NCI-H1694 (cell line): ENCODE data around the gene ADARB2.

ENCODE experiments used
- DNase-seq: peaks from one replicate; lab custom pipeline; 2025; lab: John Stamatoyannopoulos, UW

The ADARB2 gene

GRCh38 chr10:1613511-1613910, 123.8 kb downstream of the ADARB2 start:
- no peak for DNase-seq

- DNase-seq: no peak
Measured at GRCh38 chr10:1612908-1613307, 124.4 kb downstream of the ADARB2 start.

GRCh38 chr10:1611936-1612550, 125.3 kb downstream of the ADARB2 start:
- no peak for DNase-seq

GRCh38 chr10:1610986-1611770, 126.1 kb downstream of the ADARB2 start:
- no peak for DNase-seq

- no peak for DNase-seq
Measured at GRCh38 chr10:1609648-1609970, 127.7 kb downstream of the ADARB2 start.

- no peak for DNase-seq
Measured at GRCh38 chr10:1608851-1609647, 128.3 kb downstream of the ADARB2 start.

- DNase-seq: no peak
Measured at GRCh38 chr10:1608408-1608807, 128.9 kb downstream of the ADARB2 start.

- no peak for DNase-seq
Measured at GRCh38 chr10:1607466-1607865, 129.9 kb downstream of the ADARB2 start.

- no peak for DNase-seq
Measured at GRCh38 chr10:1605999-1606940, 131.1 kb downstream of the ADARB2 start.

- DNase-seq: no peak
Measured at GRCh38 chr10:1605121-1605520, 132.2 kb downstream of the ADARB2 start.

- no peak for DNase-seq
Measured at GRCh38 chr10:1604246-1604645, 133.1 kb downstream of the ADARB2 start.

GRCh38 chr10:1603181-1603580, 134.1 kb downstream of the ADARB2 start:
- DNase-seq: no peak

GRCh38 chr10:1602037-1602484, 135.3 kb downstream of the ADARB2 start:
- DNase-seq: no peak

- DNase-seq: no peak
Measured at GRCh38 chr10:1601406-1601805, 135.9 kb downstream of the ADARB2 start.

GRCh38 chr10:1600861-1601260, 136.5 kb downstream of the ADARB2 start:
- peak; percentile 4 for DNase-seq

- DNase-seq: no peak
Measured at GRCh38 chr10:1598393-1599153, 138.8 kb downstream of the ADARB2 start.

GRCh38 chr10:1597370-1598146, 139.8 kb downstream of the ADARB2 start:
- DNase-seq: no peak

GRCh38 chr10:1596482-1597099, 140.7 kb downstream of the ADARB2 start:
- DNase-seq: no peak

- no peak for DNase-seq
Measured at GRCh38 chr10:1595726-1596125, 141.6 kb downstream of the ADARB2 start.

- DNase-seq: no peak
Measured at GRCh38 chr10:1595242-1595600, 142.1 kb downstream of the ADARB2 start.
